Peyer's patch (tissue), 4 donors: ENCODE results near the gene HJV.

Source experiments
- POLR2A ChIP-seq, 2 donors: fragments of 450-650 bp; IDR thresholded peaks; one replicate each; pipeline ENCODE4 v1.5.1; 2017; ENCODE audit warnings: antibody characterized with exemption in 2 of 2, mild to moderate bottlenecking in 2 of 2, moderate library complexity in 2 of 2
- TF ChIP-seq, protein P1 (sequence below), 6 experiments: fragments of 450-650 bp in 4 of 6; fragments of 200-600 bp in 2 of 6; sonication (generic) in 1 of 6; IDR thresholded peaks; one replicate each; pipeline ENCODE4 v1.5.1; 2017 to 2019; ENCODE audit warnings: antibody characterized with exemption in 6 of 6, mild to moderate bottlenecking in 3 of 6, moderate library complexity in 1 of 6

DNA sequence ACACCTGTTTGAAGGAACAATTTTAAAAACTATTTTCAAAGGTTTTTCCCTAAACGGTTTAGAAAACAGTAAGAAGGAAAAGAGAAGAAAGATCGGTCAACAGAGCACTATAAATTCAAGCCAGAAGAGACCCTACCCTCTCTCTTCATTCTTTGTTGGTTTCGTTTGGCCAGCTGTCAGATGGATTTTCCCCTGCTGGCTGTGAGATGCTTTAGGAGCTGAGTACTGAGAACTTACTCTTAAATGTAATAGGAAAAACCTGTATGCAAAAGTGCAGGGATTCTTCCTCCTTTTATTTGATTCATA lies 23.9 kb downstream of the HJV start:
- TF ChIP-seq, protein P1, sequence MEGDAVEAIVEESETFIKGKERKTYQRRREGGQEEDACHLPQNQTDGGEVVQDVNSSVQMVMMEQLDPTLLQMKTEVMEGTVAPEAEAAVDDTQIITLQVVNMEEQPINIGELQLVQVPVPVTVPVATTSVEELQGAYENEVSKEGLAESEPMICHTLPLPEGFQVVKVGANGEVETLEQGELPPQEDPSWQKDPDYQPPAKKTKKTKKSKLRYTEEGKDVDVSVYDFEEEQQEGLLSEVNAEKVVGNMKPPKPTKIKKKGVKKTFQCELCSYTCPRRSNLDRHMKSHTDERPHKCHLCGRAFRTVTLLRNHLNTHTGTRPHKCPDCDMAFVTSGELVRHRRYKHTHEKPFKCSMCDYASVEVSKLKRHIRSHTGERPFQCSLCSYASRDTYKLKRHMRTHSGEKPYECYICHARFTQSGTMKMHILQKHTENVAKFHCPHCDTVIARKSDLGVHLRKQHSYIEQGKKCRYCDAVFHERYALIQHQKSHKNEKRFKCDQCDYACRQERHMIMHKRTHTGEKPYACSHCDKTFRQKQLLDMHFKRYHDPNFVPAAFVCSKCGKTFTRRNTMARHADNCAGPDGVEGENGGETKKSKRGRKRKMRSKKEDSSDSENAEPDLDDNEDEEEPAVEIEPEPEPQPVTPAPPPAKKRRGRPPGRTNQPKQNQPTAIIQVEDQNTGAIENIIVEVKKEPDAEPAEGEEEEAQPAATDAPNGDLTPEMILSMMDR (IDR thresholded peaks at IDR 0.05): peak in 2 of 6 experiments; percentile 5 to 20
- TF ChIP-seq POLR2A (IDR thresholded peaks at IDR 0.05): no peak
